A549 treated with GW870086 at 1 μM for 4 hours (cell line): Measurements from ENCODE around the gene CIROP. TPM values are rescaled to one million over a fixed set of nuclear protein-coding genes. Genes with fewer than 3 reads are reported as not detected.

Source experiments
- total RNA-seq: library from RNA; stranded (reverse); fragments of 200-300 nt; extraction: Qiagen RNA extraction; gene quantifications from 5 replicates; pipeline ENCODE4 v1.2.3, GENCODE V29; 2022; ENCODE audit warnings: low read depth

Gene CIROP, protein sequence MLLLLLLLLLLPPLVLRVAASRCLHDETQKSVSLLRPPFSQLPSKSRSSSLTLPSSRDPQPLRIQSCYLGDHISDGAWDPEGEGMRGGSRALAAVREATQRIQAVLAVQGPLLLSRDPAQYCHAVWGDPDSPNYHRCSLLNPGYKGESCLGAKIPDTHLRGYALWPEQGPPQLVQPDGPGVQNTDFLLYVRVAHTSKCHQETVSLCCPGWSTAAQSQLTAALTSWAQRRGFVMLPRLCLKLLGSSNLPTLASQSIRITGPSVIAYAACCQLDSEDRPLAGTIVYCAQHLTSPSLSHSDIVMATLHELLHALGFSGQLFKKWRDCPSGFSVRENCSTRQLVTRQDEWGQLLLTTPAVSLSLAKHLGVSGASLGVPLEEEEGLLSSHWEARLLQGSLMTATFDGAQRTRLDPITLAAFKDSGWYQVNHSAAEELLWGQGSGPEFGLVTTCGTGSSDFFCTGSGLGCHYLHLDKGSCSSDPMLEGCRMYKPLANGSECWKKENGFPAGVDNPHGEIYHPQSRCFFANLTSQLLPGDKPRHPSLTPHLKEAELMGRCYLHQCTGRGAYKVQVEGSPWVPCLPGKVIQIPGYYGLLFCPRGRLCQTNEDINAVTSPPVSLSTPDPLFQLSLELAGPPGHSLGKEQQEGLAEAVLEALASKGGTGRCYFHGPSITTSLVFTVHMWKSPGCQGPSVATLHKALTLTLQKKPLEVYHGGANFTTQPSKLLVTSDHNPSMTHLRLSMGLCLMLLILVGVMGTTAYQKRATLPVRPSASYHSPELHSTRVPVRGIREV
- not detected in 5 replicates for total RNA-seq

DNA sequence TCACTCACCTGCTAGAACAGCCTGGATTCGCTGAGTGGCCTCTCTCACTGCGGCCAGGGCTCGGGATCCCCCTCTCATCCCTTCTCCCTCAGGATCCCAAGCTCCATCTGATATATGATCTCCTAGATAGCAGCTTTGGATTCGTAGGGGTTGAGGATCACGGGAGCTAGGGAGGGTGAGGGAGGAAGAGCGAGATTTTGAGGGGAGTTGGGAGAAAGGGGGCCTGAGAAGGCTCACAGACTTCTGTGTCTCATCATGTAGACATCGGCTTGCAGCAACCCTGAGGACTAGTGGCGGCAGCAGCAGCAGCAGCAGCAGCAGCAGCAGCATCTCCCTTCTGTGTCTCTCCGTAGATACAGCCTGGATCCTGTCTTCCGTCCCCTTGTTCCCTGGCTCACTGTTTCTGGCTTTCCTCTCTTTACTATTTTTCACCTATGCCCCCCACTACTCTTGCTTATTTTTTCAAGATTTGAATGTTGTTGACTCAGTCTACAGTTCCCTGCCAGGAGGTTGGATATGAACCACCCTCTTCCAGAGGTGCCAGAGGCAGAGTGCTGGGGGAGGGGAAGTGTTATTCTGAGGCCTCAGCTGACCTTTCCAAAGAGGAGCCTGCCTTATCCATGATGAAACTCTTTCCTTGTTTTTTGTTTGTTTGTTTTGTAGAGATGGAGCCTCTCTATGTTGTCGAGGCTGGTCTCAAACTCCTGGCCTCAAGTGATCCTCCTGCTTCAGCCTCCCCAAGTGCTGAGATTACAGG, at the start of gene CIROP:
TSS of gene CIROP (minus strand) at position 399 of the 757 bp plus-strand sequence. CDS start at position 330, 69 bp downstream.

DNA sequence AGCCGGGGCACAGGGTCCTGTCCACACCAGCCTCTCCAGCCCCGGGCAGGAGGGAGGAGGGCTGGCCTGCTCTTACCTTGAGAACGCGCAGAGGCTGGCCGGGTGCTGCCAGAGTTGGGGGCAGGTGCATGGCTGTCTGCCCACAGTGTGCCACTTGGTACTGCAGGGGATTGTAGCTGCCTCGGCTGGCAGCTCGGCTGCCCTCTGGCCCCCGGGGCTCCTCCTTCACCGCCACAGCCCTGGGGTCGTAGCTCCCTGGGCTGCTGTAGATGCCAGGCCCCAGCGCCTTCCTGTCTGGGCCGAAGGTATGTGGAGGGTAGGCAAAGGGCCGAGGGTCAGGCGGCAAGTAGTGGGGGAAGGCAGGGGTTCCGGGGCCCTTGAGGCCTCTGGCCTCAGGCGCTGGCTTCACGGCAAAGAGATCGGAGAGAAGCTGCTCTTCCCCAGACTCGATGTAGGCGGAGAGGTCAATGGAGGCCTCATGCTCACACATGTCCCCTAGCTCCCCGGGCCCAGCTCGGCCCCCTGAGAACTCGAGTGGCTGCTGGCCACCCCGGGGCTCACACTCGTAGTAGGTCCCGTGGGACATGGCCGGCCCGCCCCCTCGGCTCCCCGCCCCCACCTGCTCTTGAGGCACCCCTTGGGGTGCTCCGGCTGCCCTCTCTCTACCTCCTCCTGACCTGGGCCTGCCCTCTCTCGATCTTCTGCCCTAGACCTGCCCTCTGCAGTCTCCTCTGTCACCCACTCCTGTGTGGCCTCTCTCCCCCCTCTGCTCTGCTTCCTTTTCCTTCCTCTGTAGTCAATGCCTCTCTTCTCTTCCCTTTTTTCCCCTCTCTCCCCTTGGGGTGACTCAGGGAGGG, 13.9 kb upstream of the CIROP start, which contains the start of gene CEBPE:
TSS of gene CEBPE (minus strand) at position 750 of the 857 bp plus-strand sequence. CDS start at position 586, 164 bp downstream.

DNA sequence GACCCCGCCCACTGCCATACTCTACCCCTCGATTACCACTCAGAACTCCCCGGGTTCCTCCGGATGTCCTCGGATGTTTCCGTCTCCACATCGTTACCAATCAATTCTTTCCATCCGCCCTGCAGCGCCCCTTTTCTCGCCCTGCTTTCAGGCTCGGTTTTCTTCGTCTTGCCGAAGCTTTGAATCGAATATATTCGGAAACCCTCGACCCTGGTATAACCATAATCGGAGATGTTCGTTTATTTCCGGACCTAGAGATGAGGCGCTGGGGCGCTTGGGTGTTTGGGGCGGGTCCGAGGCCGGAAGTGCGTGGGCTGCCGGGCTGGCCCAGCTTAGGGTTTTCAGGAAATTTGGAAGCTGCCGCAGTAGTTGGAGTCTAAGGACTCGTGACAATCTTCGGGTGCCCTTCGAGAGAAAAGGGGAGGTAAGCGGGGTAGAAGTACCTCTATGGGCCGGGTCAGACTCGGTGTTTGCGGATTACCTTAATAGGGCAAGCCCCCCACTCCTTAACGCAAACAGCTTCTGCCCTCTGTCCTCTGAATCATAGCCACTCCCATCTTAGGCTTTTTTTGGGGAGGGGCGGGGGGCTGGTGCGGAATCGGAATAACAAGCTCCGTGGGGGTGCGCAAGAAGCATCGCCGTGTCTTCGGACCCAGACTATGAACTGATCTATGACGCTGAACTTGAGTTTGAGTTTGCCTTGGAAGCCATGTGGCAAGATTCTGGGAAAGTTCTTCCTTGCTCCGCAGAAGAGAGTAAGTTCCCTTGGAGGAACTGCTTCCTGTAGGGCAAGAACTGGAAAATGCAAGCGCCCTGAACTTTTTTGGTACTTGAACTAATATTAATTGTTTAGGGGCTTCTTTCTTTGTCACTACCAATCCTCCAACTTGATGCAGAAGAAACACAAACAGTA, 9.3 kb downstream of the CIROP start, which contains the start of gene C14orf119:
TSS of gene C14orf119 (plus strand) at position 310 of the 913 bp plus-strand sequence. CDS start 2,154 bp downstream, outside the sequence.

DNA sequence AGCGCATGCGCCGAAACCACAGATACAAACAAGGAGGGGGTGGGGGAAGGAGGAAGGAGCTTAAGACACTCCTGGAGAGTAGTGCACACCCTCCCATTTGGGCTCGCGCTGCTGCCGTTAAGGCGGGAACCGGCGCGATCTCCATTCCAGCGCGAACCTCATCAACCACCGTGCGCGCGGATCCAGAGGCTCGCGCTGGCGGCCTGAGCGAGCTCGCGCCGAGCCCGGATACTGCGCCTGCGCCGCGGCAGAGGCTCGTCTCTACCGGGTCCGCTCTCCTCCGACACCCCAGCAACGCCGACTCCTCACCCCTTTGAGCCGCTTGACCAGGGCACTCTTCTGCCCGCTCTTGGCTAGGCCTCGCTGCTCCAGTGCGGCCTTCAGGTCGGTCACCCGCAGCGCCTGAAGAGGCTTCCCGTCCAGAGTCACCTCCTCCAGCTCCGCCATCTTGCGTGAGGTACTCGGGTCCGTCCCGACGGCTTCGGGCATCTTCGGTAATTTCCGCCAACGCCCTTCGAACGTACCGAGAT, 10.1 kb downstream of the CIROP start, which contains the start of gene ACIN1:
TSS of gene ACIN1 (minus strand) at position 471 of the 530 bp plus-strand sequence. CDS start at position 447, 24 bp downstream.

DNA sequence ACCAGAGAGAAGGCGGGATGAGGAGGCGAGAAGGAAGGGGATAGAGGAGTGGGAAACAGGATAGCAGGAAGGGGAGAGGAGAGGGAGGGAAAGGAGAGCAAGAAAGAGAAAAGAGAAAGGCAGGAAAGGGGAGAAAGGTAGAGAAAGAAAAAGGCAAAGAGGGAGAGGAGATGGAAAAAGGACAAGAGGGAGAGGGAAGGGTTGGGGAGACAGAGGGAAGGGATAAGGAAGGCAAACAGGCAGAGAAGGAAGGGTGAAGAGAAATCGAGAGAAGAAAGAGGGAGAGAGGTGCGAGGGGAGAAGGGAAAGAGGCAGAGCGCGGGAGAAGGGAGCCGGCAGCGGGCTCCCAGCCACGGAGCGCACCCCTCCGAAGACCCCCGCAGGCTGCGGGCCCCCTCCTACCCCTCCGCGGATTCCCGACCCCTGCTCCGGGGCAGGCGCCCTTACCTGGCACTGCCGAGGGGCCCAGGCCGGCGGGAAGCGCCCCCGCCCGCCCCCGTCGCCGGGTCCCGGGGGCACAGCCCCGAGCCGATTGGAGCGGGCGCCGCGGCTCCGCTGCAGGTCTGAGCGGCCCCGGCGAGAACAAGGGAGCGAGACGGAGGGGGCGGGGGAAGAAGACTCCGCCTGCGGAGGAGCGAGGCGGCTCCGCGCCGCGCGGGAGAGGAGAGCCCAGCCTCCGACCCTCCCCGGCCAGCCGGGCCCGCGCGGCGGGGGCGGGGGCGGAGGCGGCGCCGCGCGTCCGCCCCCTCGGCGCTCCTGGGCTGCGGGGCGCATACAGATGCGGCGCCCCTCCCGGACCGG, 47.6 kb downstream of the CIROP start, which contains the start of gene CDH24:
TSS of gene CDH24 (minus strand) at position 565 of the 801 bp plus-strand sequence. CDS start 1,787 bp downstream, outside the sequence.

Other genes with a start within 250 kb of the CIROP start
- 64.7 to 80.7 TPM (median 78.3 TPM) in 5 replicates for gene LRP10, start 233.2 kb downstream of the CIROP start, total RNA-seq
- 0.28 to 0.62 TPM (median 0.40 TPM) in 5 replicates for gene REM2, start 221.8 kb downstream of the CIROP start, total RNA-seq
- gene RBM23, start 185.8 kb downstream of the CIROP start, total RNA-seq: 53.5 to 62.2 TPM (median 57.6 TPM) in 5 replicates
- 102 to 112 TPM (median 109 TPM) in 5 replicates for gene PRMT5, start 175.6 kb downstream of the CIROP start, total RNA-seq
- gene HAUS4, start 147.9 kb downstream of the CIROP start, total RNA-seq: 35.8 to 39.0 TPM (median 37.2 TPM) in 5 replicates
- gene AJUBA, start 122.4 kb downstream of the CIROP start, total RNA-seq: 29.2 to 36.9 TPM (median 32.6 TPM) in 5 replicates
- gene C14orf93, start 94.8 kb downstream of the CIROP start, total RNA-seq: 2.3 to 3.7 TPM (median 3.5 TPM) in 5 replicates
- 298 to 333 TPM (median 316 TPM) in 5 replicates for gene PSMB5, start 70.1 kb downstream of the CIROP start, total RNA-seq
- not detected in 5 replicates for gene PSMB11, start 62.8 kb downstream of the CIROP start, total RNA-seq
- 3.0 to 4.5 TPM (median 4.3 TPM) in 5 replicates for gene CDH24, start 47.5 kb downstream of the CIROP start, total RNA-seq
- gene ACIN1, start 9.9 kb downstream of the CIROP start, total RNA-seq: 90.7 to 99.8 TPM (median 94.7 TPM) in 5 replicates
- 82.2 to 117 TPM (median 99.3 TPM) in 5 replicates for gene C14orf119, start 9.5 kb downstream of the CIROP start, total RNA-seq
- not detected in 5 replicates for gene CEBPE, start 14.3 kb upstream of the CIROP start, total RNA-seq
- 0.82 to 2.4 TPM (median 1.2 TPM) in 5 replicates for gene SLC7A8, start 78.7 kb upstream of the CIROP start, total RNA-seq
- gene RNF212B, start 132.9 kb upstream of the CIROP start, total RNA-seq: not detected in 5 replicates
- 5.4 to 9.4 TPM (median 8.3 TPM) in 5 replicates for gene HOMEZ, start 181.1 kb upstream of the CIROP start, total RNA-seq
- 2.9 to 4.4 TPM (median 3.4 TPM) in 5 replicates for gene PPP1R3E, start 197.9 kb upstream of the CIROP start, total RNA-seq
- gene BCL2L2, start 201.8 kb upstream of the CIROP start, total RNA-seq: 14.6 to 20.4 TPM (median 18.5 TPM) in 5 replicates
- gene PABPN1, start 216.5 kb upstream of the CIROP start, total RNA-seq: 136 to 147 TPM (median 143 TPM) in 5 replicates
- gene SLC22A17, start 247.9 kb upstream of the CIROP start, total RNA-seq: 6.3 to 7.7 TPM (median 6.6 TPM) in 5 replicates